Frontal cortex (tissue), 4 donors: ENCODE data around the gene RNF20. TPM values are rescaled to one million over a fixed set of nuclear protein-coding genes. Genes with fewer than 3 reads are reported as not detected.
"Not testable (repeated sequence)": the region's sequence is repeated elsewhere in the genome, so short reads cannot be mapped to it uniquely, and the experiment has no call there.

ENCODE experiments used
- DNase-seq, 2 donors: peaks; one replicate each; pipeline ENCODE4 v3.0.0; 2012; ENCODE audit warnings: low spot score in 2 of 2
- FAIRE-seq: peaks from 2 replicates; lab custom pipeline; 2012; peaks lifted over from hg19 to GRCh38; lab: Jason Lieb, UNC
- total RNA-seq: library from RNA; depleted of rRNA; stranded (reverse); fragments of >200 nt; gene quantifications from one replicate; pipeline ENCODE4 v1.2.3, GENCODE V29; 2014
- donor health status: control.
- donor health status: control.
- donor health status: control.

RNF20 gene
- total RNA-seq = 34.6 TPM

GRCh38 chr9:101533334-101534204 lies at the start of gene RNF20:
Gene RNF20, plus strand, starts transcription at chr9:101533853. Its CDS starts 1,571 bp downstream, at chr9:101535424.
- FAIRE-seq (peak; percentile 90), DNase-seq (peak; percentile 69 to 86)

GRCh38 chr9:101484046-101484445 lies 49.6 kb upstream of the RNF20 start:
- no peak for FAIRE-seq
- DNase-seq = no peak

- FAIRE-seq = no peak
- DNase-seq = peak; percentile 29 to 41
Observed at GRCh38 chr9:101485924-101486692, 47.5 kb upstream of the RNF20 start.

GRCh38 chr9:101486693-101487442 lies 46.8 kb upstream of the RNF20 start:
- peak; percentile 70 to 78 for DNase-seq
- FAIRE-seq = no peak

GRCh38 chr9:101487443-101487840 lies 46.2 kb upstream of the RNF20 start:
- no peak for FAIRE-seq
- DNase-seq = no peak

GRCh38 chr9:101495810-101496209 lies 37.8 kb upstream of the RNF20 start:
- FAIRE-seq = no peak
- no peak for DNase-seq

- no peak for DNase-seq
- no peak for FAIRE-seq
Observed at GRCh38 chr9:101498323-101498722, 35.3 kb upstream of the RNF20 start.

GRCh38 chr9:101504188-101504587 lies 29.5 kb upstream of the RNF20 start:
- FAIRE-seq (no peak), DNase-seq (no peak)

- no peak for DNase-seq
- no peak for FAIRE-seq
Observed at GRCh38 chr9:101508211-101508610, 25.4 kb upstream of the RNF20 start.

- no peak for FAIRE-seq
- DNase-seq = no peak
Observed at GRCh38 chr9:101509572-101509971, 24.1 kb upstream of the RNF20 start.

- FAIRE-seq (no peak), DNase-seq (no peak)
Observed at GRCh38 chr9:101510459-101510858, 23.2 kb upstream of the RNF20 start.

- DNase-seq = no peak
- FAIRE-seq = no peak
Observed at GRCh38 chr9:101511009-101511408, 22.6 kb upstream of the RNF20 start.

GRCh38 chr9:101512116-101512515 lies 21.5 kb upstream of the RNF20 start:
- FAIRE-seq (no peak), DNase-seq (no peak)

GRCh38 chr9:101513351-101513750 lies 20.3 kb upstream of the RNF20 start:
- FAIRE-seq = no peak
- no peak for DNase-seq

GRCh38 chr9:101514071-101514470 lies 19.6 kb upstream of the RNF20 start:
- no peak for DNase-seq

GRCh38 chr9:101516655-101517054 lies 17.0 kb upstream of the RNF20 start:
- no peak for DNase-seq
- no peak for FAIRE-seq

More at GRCh38 chr9:101514071-101514470, 19.6 kb upstream of the RNF20 start:
- no peak for FAIRE-seq

GRCh38 chr9:101518489-101518888 lies 15.2 kb upstream of the RNF20 start:
- DNase-seq, FAIRE-seq: not testable (repeated sequence)

- FAIRE-seq = no peak
- DNase-seq = no peak
Observed at GRCh38 chr9:101524371-101524770, 9.3 kb upstream of the RNF20 start.

GRCh38 chr9:101527066-101527465 lies 6.6 kb upstream of the RNF20 start:
- no peak for FAIRE-seq

GRCh38 chr9:101528015-101528414 lies 5.6 kb upstream of the RNF20 start:
- FAIRE-seq = no peak
- DNase-seq = no peak

More at GRCh38 chr9:101527066-101527465, 6.6 kb upstream of the RNF20 start:
- DNase-seq = no peak
